Measurements from ENCODE around the gene FLII.

FLII gene

DNA sequence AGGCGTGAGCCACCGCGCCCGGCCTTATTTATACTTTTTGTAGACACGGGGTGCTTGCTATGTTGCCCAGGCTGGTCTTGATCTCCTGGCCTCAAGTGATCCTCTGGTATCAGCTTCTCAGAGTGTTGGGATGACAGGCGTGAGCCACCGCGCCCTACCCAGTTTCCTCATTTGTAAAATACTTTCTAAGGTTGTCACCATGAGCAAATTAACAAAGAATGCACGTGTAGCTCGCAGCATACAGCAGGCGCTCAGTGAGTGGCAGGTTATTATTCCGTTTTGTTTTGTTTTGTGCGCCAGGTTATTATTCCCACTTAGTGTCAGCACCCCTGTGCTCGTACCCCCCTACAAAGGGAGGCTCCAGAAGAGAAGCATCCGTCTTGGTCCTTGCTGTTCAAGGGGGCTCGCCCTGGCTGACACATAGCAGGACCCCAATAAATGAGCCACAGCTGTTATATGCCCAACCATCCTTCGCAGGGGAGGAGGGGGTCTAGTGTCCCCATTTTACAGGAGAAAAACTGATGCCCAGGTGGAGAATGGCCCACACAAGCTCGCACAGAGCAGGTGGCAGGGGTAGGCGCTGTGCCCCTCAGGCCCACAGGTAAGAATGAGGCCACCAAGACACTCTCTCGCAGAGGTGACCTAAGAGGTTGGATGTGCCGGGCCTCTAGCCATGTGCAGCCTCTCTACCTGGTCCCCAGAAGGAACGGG is 1.2 kb upstream of the FLII start:
- DNase-seq: no peak

GRCh38 chr17:18257982-18258355 is 569 bp downstream of the FLII start:
- DNase-seq: peak; percentile 1 to 29

- DNase-seq: no peak
Observed at GRCh38 chr17:18257268-18257981, 1.1 kb downstream of the FLII start.

DNA sequence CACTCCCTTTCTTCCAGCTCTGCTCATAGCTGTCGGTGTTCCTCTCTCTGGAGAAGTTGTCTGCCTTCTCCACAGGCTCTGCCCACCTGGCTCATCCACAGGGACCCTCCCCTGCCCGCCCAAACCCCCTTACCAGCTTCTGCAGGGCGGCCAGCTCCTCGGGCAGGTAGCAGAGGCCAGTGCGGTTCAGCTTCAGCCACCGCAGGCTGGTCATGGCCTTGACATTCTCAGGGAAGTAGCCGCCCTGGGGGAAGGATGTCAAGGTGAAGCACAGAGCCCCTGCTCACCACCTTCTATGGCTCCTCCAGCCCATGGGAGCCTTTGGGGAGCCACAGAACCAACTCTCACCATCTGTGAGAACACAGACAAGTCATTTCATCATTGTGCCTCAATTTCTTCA is 1.8 kb downstream of the FLII start:
- no peak for DNase-seq

GRCh38 chr17:18256351-18256750 is 2.2 kb downstream of the FLII start:
- no peak for DNase-seq

GRCh38 chr17:18254888-18255649 is 3.5 kb downstream of the FLII start:
- no peak for DNase-seq

DNA sequence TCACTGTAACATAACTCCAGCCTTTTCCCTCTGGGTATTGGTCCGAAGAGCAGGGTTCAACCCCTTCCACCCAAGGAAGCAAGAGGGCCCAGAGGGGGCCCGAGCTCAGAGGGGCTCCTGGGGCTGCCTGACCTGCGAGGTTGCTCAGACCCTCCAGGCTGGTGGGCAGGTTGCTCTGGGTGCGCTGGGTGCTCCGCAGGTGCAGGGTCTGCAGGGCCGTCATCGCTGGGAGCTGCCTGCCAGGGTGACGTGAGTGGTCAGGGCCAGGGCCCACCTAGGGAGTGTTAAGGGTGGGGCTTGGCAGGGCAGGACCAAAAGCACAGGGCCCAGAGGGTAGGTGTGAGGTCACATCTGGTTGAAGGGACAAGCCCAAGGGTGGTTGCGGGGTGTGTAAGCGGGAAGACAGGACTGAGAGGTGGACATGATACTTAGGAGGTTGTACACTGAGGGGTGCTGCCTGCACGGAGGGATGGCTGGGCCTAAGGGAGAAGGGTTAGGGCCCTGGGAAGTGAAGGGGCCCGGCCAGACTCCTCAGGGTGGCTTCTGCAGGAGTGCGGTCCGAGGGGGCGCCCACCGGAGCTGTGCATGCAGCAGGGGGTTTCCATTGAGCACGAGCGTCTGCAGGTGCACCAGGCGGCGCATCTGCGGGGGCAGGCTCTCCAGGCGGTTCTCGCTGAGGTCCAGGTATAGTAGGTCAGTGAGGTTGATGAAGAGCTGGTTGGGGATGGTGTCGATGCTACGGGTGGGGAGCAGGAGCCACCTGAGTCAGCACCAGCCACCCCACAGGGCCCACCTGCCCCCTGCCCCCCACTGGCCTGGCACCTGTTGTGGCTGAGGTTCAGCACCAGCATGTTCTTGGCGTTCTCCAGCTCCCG is 4.4 kb downstream of the FLII start:
- DNase-seq: no peak

- no peak for DNase-seq
Observed at GRCh38 chr17:18253187-18253884, 5.2 kb downstream of the FLII start.

GRCh38 chr17:18252160-18252559 is 6.4 kb downstream of the FLII start:
- no peak for DNase-seq

GRCh38 chr17:18251204-18251603 is 7.3 kb downstream of the FLII start:
- no peak for DNase-seq

GRCh38 chr17:18250708-18251107 is 7.8 kb downstream of the FLII start:
- no peak for DNase-seq

GRCh38 chr17:18250259-18250658 is 8.3 kb downstream of the FLII start:
- no peak for DNase-seq

- no peak for DNase-seq
Observed at GRCh38 chr17:18248811-18249210, 9.7 kb downstream of the FLII start.

- DNase-seq: peak; percentile 43 to 45
Observed at GRCh38 chr17:18248300-18248731, 10.2 kb downstream of the FLII start.

GRCh38 chr17:18247613-18248001 is 10.9 kb downstream of the FLII start:
- no peak for DNase-seq

DNA sequence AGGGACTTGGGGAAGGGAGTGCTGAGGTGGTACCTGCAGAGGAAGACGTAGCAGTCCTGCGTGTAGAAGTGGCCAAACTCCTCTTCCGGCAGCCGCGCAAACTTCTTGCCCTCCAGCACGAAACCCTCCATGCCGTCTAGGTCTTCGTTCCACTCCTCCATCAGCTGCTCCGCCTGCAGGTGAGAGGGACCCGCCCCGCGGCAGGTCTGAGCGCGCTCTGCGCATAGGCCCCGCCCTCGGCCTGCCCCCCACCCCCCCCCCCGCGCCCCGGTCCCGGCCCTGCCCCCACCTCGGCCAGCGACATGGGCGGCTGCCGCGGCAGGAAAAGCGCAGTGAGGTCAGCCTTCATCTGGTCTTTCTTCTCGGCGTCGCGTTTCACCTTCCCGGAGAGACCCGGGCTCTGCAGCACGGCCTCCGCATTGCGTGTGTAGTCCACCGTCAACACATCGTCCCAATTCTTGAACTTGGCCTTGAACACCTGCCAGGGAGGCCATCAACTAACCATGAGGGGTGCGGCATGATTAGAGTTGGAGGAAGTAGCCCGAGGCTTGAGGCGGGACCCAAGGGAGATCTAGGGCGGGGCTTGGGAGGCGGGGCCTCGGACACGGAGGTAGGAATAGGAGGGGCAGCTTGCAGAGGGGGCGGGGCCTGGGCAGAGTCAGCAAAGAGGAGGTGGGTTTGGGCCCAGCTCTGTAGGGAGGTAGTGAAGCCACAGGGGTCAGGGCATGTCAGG is 11.5 kb downstream of the FLII start:
- no peak for DNase-seq

GRCh38 chr17:18246109-18246725 is 12.3 kb downstream of the FLII start:
- DNase-seq: no peak

GRCh38 chr17:18245038-18245776 is 13.3 kb downstream of the FLII start:
- DNase-seq: no peak

GRCh38 chr17:18241229-18241871 is 17.2 kb downstream of the FLII start:
- DNase-seq: no peak

DNA sequence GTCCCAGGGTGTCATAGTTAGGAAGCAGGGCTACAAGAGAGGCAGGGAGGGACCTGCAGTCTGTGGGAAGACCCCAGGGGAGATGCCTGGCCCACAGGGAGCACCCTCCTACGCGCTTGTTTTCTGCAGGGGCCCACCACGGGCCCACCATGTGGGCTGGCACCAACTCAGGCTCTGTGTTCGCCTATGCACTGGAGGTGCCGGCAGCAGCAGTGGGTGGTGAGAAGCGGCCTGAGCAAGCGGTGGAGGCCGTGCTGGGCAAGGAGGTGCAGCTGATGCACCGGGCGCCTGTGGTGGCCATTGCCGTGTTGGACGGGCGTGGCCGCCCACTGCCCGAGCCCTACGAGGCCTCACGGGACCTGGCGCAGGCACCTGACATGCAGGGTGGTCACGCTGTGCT is 18.1 kb downstream of the FLII start:
- no peak for DNase-seq

Data from Kasumi-1 (cell line).